ENCODE data around the gene B3GNT9.

GRCh38 chr16:67109407-67110135, 41.2 kb downstream of the B3GNT9 start, which contains the start of gene PHAF1:
- TF ChIP-seq CTCF (IDR thresholded peaks at IDR 0.05) (peak in 1 of 6 experiments; percentile 13), POLR2A (IDR thresholded peaks at IDR 0.05) (peak; percentile 81 to 84)
